HCT116 (cell line): Measurements from ENCODE around the gene ASCL2. TPM values are rescaled to one million over a fixed set of nuclear protein-coding genes. Genes with fewer than 3 reads are reported as not detected.

Source experiments
- ATAC-seq: fragments of 200-7000 bp; cut with Tn5 transposase; 2 replicates; pipeline ENCODE4 v1.9.1; 2020; ENCODE audit warnings: mild to moderate bottlenecking, moderate library complexity
- BruUV-seq: library from RNA; stranded (reverse); fragments of 400-500 nt; replicated peaks from 2 replicates; lab custom pipeline; 2021; lab: Mats Ljungman, UMichigan
- CTCF ChIA-PET: fragments of 300-600 bp; sonication (Branson Sonifier 250); formaldehyde crosslinking; loops from one replicate; lab custom pipeline; 2021; ENCODE audit warnings: antibody characterized with exemption; lab: Charles Lee
- POLR2A ChIA-PET: fragments of 300-600, 350-600 bp; sonication (Branson Sonifier 250); formaldehyde crosslinking; loops from one replicate; lab custom pipeline; 2021; ENCODE audit warnings: antibody characterized with exemption; lab: Charles Lee
- RAD21 ChIA-PET, 2 experiments: fragments of 300-600 bp; sonication (Branson Sonifier 250); formaldehyde crosslinking; loops; one replicate each; lab custom pipeline; 2023; ENCODE audit warnings: low total read pairs in 2 of 2; ENCODE audit not compliant: uncharacterized antibody in 2 of 2, unreplicated experiment in 2 of 2, low non-redundant PET in 1 of 2; lab: Charles Lee
- DNase-seq: peaks from one replicate; pipeline ENCODE4 v3.0.0-alpha.2; 2010; ENCODE audit warnings: low read depth, low spot score
- H2AFZ ChIP-seq: fragments of 200-600 bp; shearing (Covaris generic), sonication (generic); 2 replicates; pipeline ENCODE4 v1.6.1; 2017; ENCODE audit warnings: low read depth, mixed run types, mixed read lengths, antibody characterized with exemption, low read length; ENCODE audit not compliant: poor library complexity, severe bottlenecking
- H3K27ac ChIP-seq: 2 replicates; pipeline ENCODE4 v1.5.1; 2012; ENCODE audit warnings: low read depth, low read length
- H3K27me3 ChIP-seq: fragments of 200-600 bp; sonication (generic); 2 replicates; pipeline ENCODE4 v1.6.1; 2016; ENCODE audit warnings: mixed run types, low read length, mixed read lengths; ENCODE audit not compliant: insufficient read depth
- H3K36me3 ChIP-seq, 2 experiments: fragments of 200-500 bp in 1 of 2; fragments of 200-600 bp in 1 of 2; sonication (Bioruptor generic) in 1 of 2; sonication (generic) in 1 of 2; 2 replicates each; pipeline versions ENCODE4 v1.5.1 to v1.6.1; 2014 to 2016; ENCODE audit warnings: low read length in 2 of 2, inconsistent platforms in 1 of 2, mixed read lengths in 1 of 2, mixed run types in 1 of 2; ENCODE audit not compliant: insufficient read depth in 2 of 2, control insufficient read depth in 1 of 2
- H3K4me1 ChIP-seq, 2 experiments: fragments of 200-600 bp in 1 of 2; sonication (generic) in 1 of 2; 2 replicates each; pipeline versions ENCODE4 v1.5.1 to v1.6.1; 2012 to 2017; ENCODE audit warnings: low read length in 2 of 2, inconsistent platforms in 1 of 2, mild to moderate bottlenecking in 1 of 2, mixed read lengths in 1 of 2, mixed run types in 1 of 2, moderate library complexity in 1 of 2; ENCODE audit not compliant: insufficient read depth in 2 of 2, control insufficient read depth in 1 of 2
- H3K4me2 ChIP-seq: fragments of 200-600 bp; sonication (generic); 2 replicates; pipeline ENCODE4 v1.6.1; 2017; ENCODE audit warnings: mixed run types, low read length, mixed read lengths
- H3K4me3 ChIP-seq, 2 experiments: fragments of 200-600 bp in 1 of 2; sonication (generic) in 1 of 2; replicated peaks in 1 of 2; 2 replicates each; pipeline ENCODE4 v1.5.1; 2011 to 2016; ENCODE audit warnings: low read length in 2 of 2, control low read depth in 1 of 2, low read depth in 1 of 2, mild to moderate bottlenecking in 1 of 2, mixed read lengths in 1 of 2, mixed run types in 1 of 2
- H3K79me2 ChIP-seq: fragments of 200-600 bp; sonication (generic); 2 replicates; pipeline ENCODE4 v1.6.1; 2017; ENCODE audit warnings: mild to moderate bottlenecking, mixed run types, low read length, moderate library complexity, mixed read lengths; ENCODE audit not compliant: insufficient read depth
- H3K9ac ChIP-seq: fragments of 200-600 bp; sonication (generic); 2 replicates; pipeline ENCODE4 v1.6.1; 2016; ENCODE audit warnings: low read length, mixed read lengths
- H3K9me2 ChIP-seq: fragments of 200-600 bp; sonication (generic), shearing (Covaris generic); 2 replicates; pipeline ENCODE4 v1.6.1; 2017; ENCODE audit warnings: mixed run types, mild to moderate bottlenecking, moderate library complexity; ENCODE audit not compliant: insufficient read depth
- H3K9me3 ChIP-seq, 2 experiments: fragments of 200-500 bp in 1 of 2; fragments of 200-600 bp in 1 of 2; sonication (Bioruptor generic) in 1 of 2; sonication (generic) in 1 of 2; 2 replicates each; pipeline ENCODE4 v1.6.1; 2014 to 2017; ENCODE audit warnings: low read length in 2 of 2, mixed read lengths in 2 of 2, inconsistent platforms in 1 of 2, low read depth in 1 of 2, mild to moderate bottlenecking in 1 of 2, mixed run types in 1 of 2, moderate library complexity in 1 of 2; ENCODE audit not compliant: control insufficient read depth in 1 of 2, insufficient read depth in 1 of 2
- H4K20me1 ChIP-seq: fragments of 200-600 bp; sonication (generic), shearing (Covaris generic); 2 replicates; pipeline ENCODE4 v1.6.1; 2017; ENCODE audit warnings: mixed run types, mild to moderate bottlenecking, moderate library complexity; ENCODE audit not compliant: insufficient read depth
- CBX3 ChIP-seq: IDR thresholded peaks from 2 replicates; pipeline ENCODE4 v1.6.1; 2012; ENCODE audit warnings: low read depth
- CEBPB ChIP-seq: IDR thresholded peaks from 2 replicates; pipeline ENCODE4 v1.6.1; 2012; ENCODE audit warnings: low read depth
- EGR1 ChIP-seq: IDR thresholded peaks from 2 replicates; pipeline ENCODE4 v1.6.1; 2012; ENCODE audit warnings: low read depth
- EZH2 ChIP-seq: fragments of 200-600 bp; sonication (generic); IDR thresholded peaks from 2 replicates; pipeline ENCODE4 v1.6.1; 2017; ENCODE audit warnings: antibody characterized with exemption, mixed run types
- FOSL1 ChIP-seq: IDR thresholded peaks from 2 replicates; pipeline ENCODE4 v1.6.1; 2012; ENCODE audit warnings: low read depth
- POLR2A ChIP-seq: IDR thresholded peaks from 2 replicates; pipeline ENCODE4 v1.7.0; 2011; ENCODE audit warnings: borderline replicate concordance; ENCODE audit not compliant: insufficient read depth, insufficient read length; ENCODE audit errors: extremely low read depth
- POLR2AphosphoS5 ChIP-seq: IDR thresholded peaks from 2 replicates; pipeline ENCODE4 v1.6.1; 2011; ENCODE audit warnings: mild to moderate bottlenecking, low read depth, low read length, moderate library complexity
- SIN3A ChIP-seq: IDR thresholded peaks from 2 replicates; pipeline ENCODE4 v1.6.1; 2012; ENCODE audit warnings: low read depth
- TCF7L2 ChIP-seq: IDR thresholded peaks from 2 replicates; pipeline ENCODE4 v1.7.0; 2011; ENCODE audit warnings: borderline replicate concordance, inconsistent platforms; ENCODE audit not compliant: insufficient read depth, insufficient read length; ENCODE audit errors: extremely low read depth
- YY1 ChIP-seq: IDR thresholded peaks from 2 replicates; pipeline ENCODE4 v1.6.1; 2011; ENCODE audit warnings: low read length, low read depth, moderate library complexity, mild to moderate bottlenecking; ENCODE audit not compliant: insufficient replicate concordance; ENCODE audit errors: extremely low read depth
- intact Hi-C: fragments of 100-400 bp; cut with micrococcal nuclease; formaldehyde crosslinking; loops from 2 replicates; pipeline ENCODE4 v1.10.0; 2022
- total RNA-seq: library from RNA; stranded (reverse); gene quantifications from one replicate; pipeline ENCODE4 v1.2.1, GENCODE V29; 2021; ENCODE audit not compliant: unreplicated experiment
- TF ChIP-seq, protein P1 (sequence below): IDR thresholded peaks from 2 replicates; pipeline ENCODE4 v1.6.1; 2011; ENCODE audit warnings: mild to moderate bottlenecking, low read length, moderate library complexity; ENCODE audit not compliant: insufficient replicate concordance; ENCODE audit errors: extremely low read depth

The ASCL2 gene
- total RNA-seq, 1 experiment from 2014 or later: not detected

DNA sequence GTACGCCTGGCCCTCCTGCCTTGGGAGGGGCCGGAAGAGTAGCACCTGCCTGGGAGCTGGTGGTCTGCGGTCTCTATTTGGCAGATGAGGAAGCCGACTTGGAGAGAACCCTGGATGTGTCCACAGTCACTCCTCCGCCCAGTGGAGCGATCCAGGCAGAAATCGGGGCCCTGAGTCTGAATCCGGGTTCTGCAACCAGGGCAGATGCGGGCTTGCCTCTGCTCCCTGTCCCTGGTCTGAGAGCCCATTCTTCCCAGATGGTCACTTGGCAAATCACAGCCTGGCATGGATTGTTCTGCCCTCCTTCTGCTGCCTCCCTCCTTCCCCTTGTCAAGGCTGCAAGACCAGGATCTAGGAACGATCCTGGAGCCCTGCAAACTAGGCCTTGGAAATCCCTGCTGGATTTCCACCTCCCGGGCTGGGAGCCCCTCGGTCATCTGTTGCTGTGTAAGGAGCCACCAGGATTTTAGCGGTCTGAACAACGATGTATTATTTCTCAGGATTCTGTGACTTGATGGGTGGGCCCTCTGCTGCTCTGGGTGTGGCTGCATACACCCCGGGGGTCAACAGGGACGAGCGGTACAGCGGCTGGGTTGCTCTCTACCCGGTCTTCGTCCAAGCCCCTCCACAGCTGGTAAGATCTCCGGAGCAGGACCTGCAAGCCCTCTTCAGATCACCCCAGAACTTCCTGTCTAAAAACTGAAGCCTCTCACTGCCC, 2.0 kb upstream of the ASCL2 start:
- no peaks in the 10 kb centered on the region for H3K9me3 ChIP-seq
- ATAC-seq (no peak), DNase-seq (no peak)
- no peaks in the 10 kb centered on the region for H4K20me1 ChIP-seq
- H3K4me1 ChIP-seq: peaks cover 0 to 12% of the 10 kb centered on the region in 2 experiments; a peak in 2 of 4 replicates
- ChIA-PET POLR2A (no interaction called here), RAD21 (no interaction called here), CTCF (no interaction called here)
- H3K4me2 ChIP-seq: no peak overlapping the region
- no peak overlapping the region for H2AFZ ChIP-seq
- no peak overlapping the region for H3K4me3 ChIP-seq
- H3K9ac ChIP-seq: no peak overlapping the region
- no peaks in the 10 kb centered on the region for H3K79me2 ChIP-seq
- H3K9me2 ChIP-seq: no peaks in the 10 kb centered on the region
- BruUV-seq: no TSS peak
- intact Hi-C loops: no loop called here
- H3K36me3 ChIP-seq: no peaks in the 10 kb centered on the region
- H3K27me3 ChIP-seq: no peaks in the 10 kb centered on the region
- no peak for TF ChIP-seq POLR2AphosphoS5
- no peak for TF ChIP-seq EZH2
- no peak for TF ChIP-seq YY1
- TF ChIP-seq CBX3: no peak
- TF ChIP-seq POLR2A: no peak
- no peak for TF ChIP-seq FOSL1
- no peak for TF ChIP-seq EGR1
- no peak for TF ChIP-seq CEBPB
- no peak for TF ChIP-seq TCF7L2
- TF ChIP-seq, protein P1, sequence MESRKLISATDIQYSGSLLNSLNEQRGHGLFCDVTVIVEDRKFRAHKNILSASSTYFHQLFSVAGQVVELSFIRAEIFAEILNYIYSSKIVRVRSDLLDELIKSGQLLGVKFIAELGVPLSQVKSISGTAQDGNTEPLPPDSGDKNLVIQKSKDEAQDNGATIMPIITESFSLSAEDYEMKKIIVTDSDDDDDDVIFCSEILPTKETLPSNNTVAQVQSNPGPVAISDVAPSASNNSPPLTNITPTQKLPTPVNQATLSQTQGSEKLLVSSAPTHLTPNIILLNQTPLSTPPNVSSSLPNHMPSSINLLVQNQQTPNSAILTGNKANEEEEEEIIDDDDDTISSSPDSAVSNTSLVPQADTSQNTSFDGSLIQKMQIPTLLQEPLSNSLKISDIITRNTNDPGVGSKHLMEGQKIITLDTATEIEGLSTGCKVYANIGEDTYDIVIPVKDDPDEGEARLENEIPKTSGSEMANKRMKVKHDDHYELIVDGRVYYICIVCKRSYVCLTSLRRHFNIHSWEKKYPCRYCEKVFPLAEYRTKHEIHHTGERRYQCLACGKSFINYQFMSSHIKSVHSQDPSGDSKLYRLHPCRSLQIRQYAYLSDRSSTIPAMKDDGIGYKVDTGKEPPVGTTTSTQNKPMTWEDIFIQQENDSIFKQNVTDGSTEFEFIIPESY: no peak
- no peak for TF ChIP-seq SIN3A
- H3K27ac ChIP-seq: no peak overlapping the region
